ENCODE data around the gene DAGLB. TPM values are rescaled to one million over a fixed set of nuclear protein-coding genes. Genes with fewer than 3 reads are reported as not detected.

Gene DAGLB
- total RNA-seq, 6 experiments from 2014 or later: 8.9 to 12.7 (median 11.7) TPM

- WGBS (ENCODE audit: insufficient coverage, low coverage, low lambda C conversion rate, missing lambda C conversion rate): 86% methylated on average over 13 of the region's 13 CpGs
- Histone ChIP-seq H3K27ac (no peak overlapping the region), H3K36me3 (peaks cover 0 to 21% (median 2%) of the 10 kb centered on the region in 4 donors), H3K9me3 (no peaks in the 10 kb centered on the region), H3K4me3 (no peak overlapping the region), H3K27me3 (no peaks in the 10 kb centered on the region), H3K4me1 (peaks cover 0 to 11% (median 1%) of the 10 kb centered on the region in 4 donors)
- ATAC-seq (no peak), DNase-seq (no peak)
- intact Hi-C loops (cut with DNase I): no loop called here
- TF ChIP-seq POLR2A (IDR thresholded peaks at IDR 0.05): no peak
- TF ChIP-seq, protein P1, sequence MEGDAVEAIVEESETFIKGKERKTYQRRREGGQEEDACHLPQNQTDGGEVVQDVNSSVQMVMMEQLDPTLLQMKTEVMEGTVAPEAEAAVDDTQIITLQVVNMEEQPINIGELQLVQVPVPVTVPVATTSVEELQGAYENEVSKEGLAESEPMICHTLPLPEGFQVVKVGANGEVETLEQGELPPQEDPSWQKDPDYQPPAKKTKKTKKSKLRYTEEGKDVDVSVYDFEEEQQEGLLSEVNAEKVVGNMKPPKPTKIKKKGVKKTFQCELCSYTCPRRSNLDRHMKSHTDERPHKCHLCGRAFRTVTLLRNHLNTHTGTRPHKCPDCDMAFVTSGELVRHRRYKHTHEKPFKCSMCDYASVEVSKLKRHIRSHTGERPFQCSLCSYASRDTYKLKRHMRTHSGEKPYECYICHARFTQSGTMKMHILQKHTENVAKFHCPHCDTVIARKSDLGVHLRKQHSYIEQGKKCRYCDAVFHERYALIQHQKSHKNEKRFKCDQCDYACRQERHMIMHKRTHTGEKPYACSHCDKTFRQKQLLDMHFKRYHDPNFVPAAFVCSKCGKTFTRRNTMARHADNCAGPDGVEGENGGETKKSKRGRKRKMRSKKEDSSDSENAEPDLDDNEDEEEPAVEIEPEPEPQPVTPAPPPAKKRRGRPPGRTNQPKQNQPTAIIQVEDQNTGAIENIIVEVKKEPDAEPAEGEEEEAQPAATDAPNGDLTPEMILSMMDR (IDR thresholded peaks at IDR 0.05): no peak
Measured at GRCh38 chr7:6444516-6445269, 3.1 kb downstream of the DAGLB start.

DNA sequence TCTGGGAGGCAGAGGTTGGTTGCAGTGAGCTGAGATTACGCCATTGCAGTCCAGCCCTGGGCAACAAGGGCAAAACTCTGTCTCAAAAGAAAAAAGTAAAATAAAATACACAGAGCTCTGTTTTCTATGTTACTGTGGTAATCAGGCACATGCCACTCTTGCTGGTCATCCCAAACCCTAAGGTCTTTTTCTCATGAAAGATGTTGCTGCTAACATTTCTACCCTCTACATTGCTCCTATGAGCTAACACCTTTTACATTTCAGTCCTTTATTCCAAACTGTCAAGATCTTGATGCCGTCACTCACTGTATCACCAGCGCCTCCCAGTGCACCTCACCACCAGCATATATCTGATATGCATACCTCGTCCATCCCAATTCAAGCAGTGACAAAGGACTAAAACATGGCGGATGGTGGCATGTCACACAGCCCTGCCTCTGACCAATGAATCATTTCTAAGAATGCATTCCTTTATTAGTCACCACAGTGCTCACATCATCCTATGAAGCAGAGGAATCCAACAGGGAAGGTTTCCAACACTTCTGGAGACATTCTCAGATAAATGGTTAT, 4.3 kb downstream of the DAGLB start:
- WGBS (ENCODE audit: insufficient coverage, low coverage, low lambda C conversion rate, missing lambda C conversion rate): 93% methylated on average over 5 of the region's 5 CpGs
- no peaks in the 10 kb centered on the region for H3K27me3 ChIP-seq
- H3K4me3 ChIP-seq: no peak overlapping the region
- DNase-seq: no peak
- no peak overlapping the region for H3K27ac ChIP-seq
- no peak for TF ChIP-seq POLR2A (IDR thresholded peaks at IDR 0.05)
- TF ChIP-seq, protein P1 (IDR thresholded peaks at IDR 0.05): no peak
- no peak for ATAC-seq
- H3K9me3 ChIP-seq: no peaks in the 10 kb centered on the region
- peaks cover 0 to 21% (median 2%) of the 10 kb centered on the region in 4 donors for H3K36me3 ChIP-seq
- intact Hi-C loops (cut with DNase I): no loop called here
- H3K4me1 ChIP-seq: peaks cover 0 to 7% (median 1%) of the 10 kb centered on the region in 4 donors

GRCh38 chr7:6442114-6442513, 5.6 kb downstream of the DAGLB start:
- no peak for ATAC-seq
- Histone ChIP-seq H3K9me3 (no peaks in the 10 kb centered on the region), H3K4me1 (peaks cover 0 to 6% (median 3%) of the 10 kb centered on the region in 4 donors), H3K36me3 (peaks cover 0 to 21% (median 2%) of the 10 kb centered on the region in 4 donors), H3K27ac (no peak overlapping the region), H3K4me3 (no peak overlapping the region), H3K27me3 (no peaks in the 10 kb centered on the region)
- WGBS (ENCODE audit: insufficient coverage, low coverage, low lambda C conversion rate, missing lambda C conversion rate): 57% methylated on average over 6 of the region's 10 CpGs
- intact Hi-C loops (cut with DNase I): no loop called here
- no peak for DNase-seq
- no peak for TF ChIP-seq POLR2A (IDR thresholded peaks at IDR 0.05)
- TF ChIP-seq, protein P1 (IDR thresholded peaks at IDR 0.05): no peak

DNA sequence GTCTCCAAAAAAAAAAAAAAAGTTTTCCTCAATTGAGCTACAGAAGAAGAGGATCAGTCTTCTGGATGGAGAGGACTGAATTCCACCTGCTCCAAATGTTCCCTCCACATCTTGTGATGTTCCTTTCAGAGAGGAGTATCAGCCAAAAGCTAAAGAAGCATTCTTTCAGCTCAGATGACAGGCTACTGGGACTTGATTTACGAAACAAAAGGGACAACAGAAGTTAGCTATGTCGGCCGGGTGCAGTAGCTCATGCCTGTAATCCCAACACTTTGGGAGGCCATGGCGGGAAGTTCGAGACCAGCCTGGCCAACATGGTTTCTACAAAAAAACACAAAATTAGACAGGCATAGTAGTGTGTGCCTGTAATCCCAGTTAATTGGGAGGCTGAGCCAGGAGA, 7.4 kb downstream of the DAGLB start:
- WGBS (ENCODE audit: insufficient coverage, low coverage, low lambda C conversion rate, missing lambda C conversion rate): 92% methylated on average over 4 of the region's 5 CpGs
- no peaks in the 10 kb centered on the region for H3K27me3 ChIP-seq
- H3K9me3 ChIP-seq: no peaks in the 10 kb centered on the region
- intact Hi-C loops (cut with DNase I): no loop called here
- ATAC-seq: no peak
- no peak overlapping the region for H3K27ac ChIP-seq
- DNase-seq: no peak
- no peak overlapping the region for H3K4me3 ChIP-seq
- peaks cover 0 to 3% (median 0%) of the 10 kb centered on the region in 4 donors for H3K4me1 ChIP-seq
- TF ChIP-seq, protein P1 (IDR thresholded peaks at IDR 0.05): no peak
- TF ChIP-seq POLR2A (IDR thresholded peaks at IDR 0.05): no peak
- peaks cover 0 to 17% (median 2%) of the 10 kb centered on the region in 4 donors for H3K36me3 ChIP-seq

All from right lobe of liver (tissue), 6 donors.